ENCODE data around the gene CSNK2A1.

Gene CSNK2A1

GRCh38 chr20:564192-564591, 20.6 kb upstream of the CSNK2A1 start:
- Histone ChIP-seq H3K4me3 (replicated peaks; ENCODE audit: insufficient read depth, low read length) (no peak overlapping the region), H3K27ac (replicated peaks) (no peak overlapping the region), H3K27me3 (ENCODE audit: insufficient read depth, poor library complexity, severe bottlenecking) (peaks cover 17% of the 10 kb centered on the region)
- no peak for TF ChIP-seq REST (IDR thresholded peaks at IDR 0.05; ENCODE audit: insufficient replicate concordance, low read depth)
- TF ChIP-seq POLR2AphosphoS5 (IDR thresholded peaks at IDR 0.05; ENCODE audit: low read depth), result no peak
- DNase-seq (ENCODE audit: low read depth in 1 of 2, low spot score in 1 of 2), result no peak

- no peak for DNase-seq (ENCODE audit: low read depth in 1 of 2, low spot score in 1 of 2)
Observed at GRCh38 chr20:563187-563586, 19.6 kb upstream of the CSNK2A1 start.

GRCh38 chr20:562232-562897, 18.8 kb upstream of the CSNK2A1 start:
- Histone ChIP-seq H3K27ac (replicated peaks) (no peak overlapping the region), H3K4me3 (replicated peaks; ENCODE audit: insufficient read depth, low read length) (no peak overlapping the region), H3K27me3 (ENCODE audit: insufficient read depth, poor library complexity, severe bottlenecking) (peaks cover 6% of the 10 kb centered on the region)
- TF ChIP-seq POLR2AphosphoS5 (IDR thresholded peaks at IDR 0.05; ENCODE audit: low read depth) (no peak), SPI1 (IDR thresholded peaks at IDR 0.05; ENCODE audit: borderline replicate concordance, low read depth) (no peak), CTCF (IDR thresholded peaks at IDR 0.05; ENCODE audit: insufficient read depth, low read length) (no peak), REST (IDR thresholded peaks at IDR 0.05; ENCODE audit: insufficient replicate concordance, low read depth) (no peak), GABPA (IDR thresholded peaks at IDR 0.05; ENCODE audit: low read depth) (no peak)
- no peak for DNase-seq (ENCODE audit: low read depth in 1 of 2, low spot score in 1 of 2)

More at GRCh38 chr20:563187-563586, 19.6 kb upstream of the CSNK2A1 start:
- Histone ChIP-seq H3K27ac (replicated peaks) (no peak overlapping the region), H3K4me3 (replicated peaks; ENCODE audit: insufficient read depth, low read length) (no peak overlapping the region), H3K27me3 (ENCODE audit: insufficient read depth, poor library complexity, severe bottlenecking) (peaks cover 13% of the 10 kb centered on the region)
- no peak for TF ChIP-seq REST (IDR thresholded peaks at IDR 0.05; ENCODE audit: insufficient replicate concordance, low read depth)
- TF ChIP-seq CTCF (IDR thresholded peaks at IDR 0.05; ENCODE audit: insufficient read depth, low read length), result no peak
- no peak for TF ChIP-seq SPI1 (IDR thresholded peaks at IDR 0.05; ENCODE audit: borderline replicate concordance, low read depth)
- TF ChIP-seq GABPA (IDR thresholded peaks at IDR 0.05; ENCODE audit: low read depth), result no peak
- no peak for TF ChIP-seq POLR2AphosphoS5 (IDR thresholded peaks at IDR 0.05; ENCODE audit: low read depth)
